Parathyroid adenoma (tissue), 2 donors: ENCODE data around the gene GTF3C4.

ENCODE experiments used
- H2AFZ ChIP-seq: fragments of 300-600 bp; sonication (generic); one replicate; pipeline ENCODE4 v1.7.0; 2017; ENCODE audit warnings: antibody characterized with exemption, mild to moderate bottlenecking
- H3K27ac ChIP-seq: fragments of 300-600 bp; sonication (generic); one replicate; pipeline ENCODE4 v1.7.0; 2017
- H3K27me3 ChIP-seq: fragments of 300-600 bp; sonication (generic); one replicate; pipeline ENCODE4 v1.7.0; 2017; ENCODE audit warnings: low read length; ENCODE audit not compliant: control insufficient read depth, insufficient read depth
- H3K36me3 ChIP-seq: fragments of 300-600 bp; sonication (generic); one replicate; pipeline ENCODE4 v1.7.0; 2017; ENCODE audit warnings: low read length; ENCODE audit not compliant: control insufficient read depth, insufficient read depth
- H3K4me1 ChIP-seq: fragments of 300-600 bp; sonication (generic); one replicate; pipeline ENCODE4 v1.7.0; 2017; ENCODE audit warnings: control low read depth
- H3K4me2 ChIP-seq: fragments of 300-600 bp; sonication (generic); one replicate; pipeline ENCODE4 v1.7.0; 2017; ENCODE audit warnings: low read length
- H3K4me3 ChIP-seq: fragments of 300-600 bp; sonication (generic); one replicate; pipeline ENCODE4 v1.7.0; 2017; ENCODE audit warnings: low read depth, low read length
- H3K79me2 ChIP-seq: fragments of 300-600 bp; sonication (generic); one replicate; pipeline ENCODE4 v1.7.0; 2017; ENCODE audit warnings: control low read depth
- H3K9ac ChIP-seq: fragments of 300-600 bp; sonication (generic); one replicate; pipeline ENCODE4 v1.7.0; 2017; ENCODE audit warnings: mild to moderate bottlenecking
- H3K9me3 ChIP-seq: fragments of 300-600 bp; sonication (generic); one replicate; pipeline ENCODE4 v1.7.0; 2017; ENCODE audit warnings: low read length; ENCODE audit not compliant: control insufficient read depth
- CTCF ChIP-seq: fragments of 300-600 bp; sonication (generic); IDR thresholded peaks from one replicate; pipeline ENCODE4 v1.7.0; 2017; ENCODE audit warnings: antibody characterized with exemption, mild to moderate bottlenecking
- donor health status: primary hyperparathyroidism.

GTF3C4 gene

DNA sequence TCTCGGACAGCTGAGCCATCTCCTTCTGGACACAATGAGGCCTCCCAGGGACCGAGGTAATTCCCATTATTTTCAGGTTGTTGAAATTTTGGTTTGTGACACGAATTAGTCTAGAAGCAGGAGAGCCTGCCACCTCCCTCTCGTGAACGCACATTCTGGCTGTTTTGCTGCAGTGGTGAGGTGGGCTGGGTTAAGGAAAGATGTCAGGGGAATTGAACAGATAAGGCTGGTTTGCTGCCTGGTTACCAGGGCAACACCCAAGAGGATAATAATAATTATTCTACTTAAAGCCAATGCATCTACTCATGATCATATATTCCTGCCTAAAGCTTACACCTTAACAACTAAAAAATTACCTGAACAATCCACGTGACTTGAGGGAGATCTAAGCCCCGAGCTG, 38.6 kb upstream of the GTF3C4 start:
- Histone ChIP-seq H3K4me1 (no peaks in the 10 kb centered on the region), H3K9ac (no peak overlapping the region), H3K4me2 (no peak overlapping the region), H3K4me3 (no peak overlapping the region), H3K27ac (no peak overlapping the region), H3K36me3 (no peaks in the 10 kb centered on the region), H3K79me2 (no peaks in the 10 kb centered on the region), H3K9me3 (no peaks in the 10 kb centered on the region), H3K27me3 (no peaks in the 10 kb centered on the region), H2AFZ (no peak overlapping the region)
- TF ChIP-seq CTCF, result no peak

DNA sequence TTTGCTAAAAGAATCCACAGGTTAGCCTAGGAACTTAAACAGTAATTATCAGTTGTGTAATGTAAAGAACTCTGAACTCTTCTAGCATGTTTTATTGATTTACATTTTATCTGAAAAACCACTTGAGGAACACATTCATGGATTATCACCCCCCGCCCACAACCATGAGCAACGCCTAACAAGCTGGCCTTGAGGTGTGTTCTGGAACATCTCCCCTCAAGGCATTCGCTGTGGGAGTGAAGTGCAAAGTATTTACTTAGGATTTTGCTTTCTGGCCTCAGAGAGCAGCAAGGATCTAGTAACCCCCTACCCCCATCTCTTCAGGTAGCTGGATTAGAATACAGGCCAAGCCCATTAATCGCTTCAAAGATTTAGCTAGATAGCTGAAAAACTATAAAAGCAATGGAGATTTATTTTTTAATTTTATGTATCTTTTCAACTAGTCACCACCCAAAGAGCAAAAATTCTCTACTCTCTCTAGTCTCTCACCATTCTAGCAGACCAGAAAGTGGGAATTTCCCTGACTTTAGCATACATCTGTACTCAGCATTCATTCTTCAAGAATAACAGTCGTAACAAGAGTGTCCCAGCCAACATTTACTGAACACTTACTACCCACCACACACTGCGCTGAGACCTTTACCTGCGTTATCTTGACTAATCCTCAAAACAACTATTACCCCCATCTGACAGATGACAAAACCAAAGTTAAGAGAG, 37.7 kb upstream of the GTF3C4 start:
- no peak overlapping the region for H3K9ac ChIP-seq
- no peaks in the 10 kb centered on the region for H3K27me3 ChIP-seq
- no peaks in the 10 kb centered on the region for H3K9me3 ChIP-seq
- H2AFZ ChIP-seq, result no peak overlapping the region
- no peaks in the 10 kb centered on the region for H3K36me3 ChIP-seq
- no peak for TF ChIP-seq CTCF
- H3K4me3 ChIP-seq, result no peak overlapping the region
- no peak overlapping the region for H3K27ac ChIP-seq
- no peaks in the 10 kb centered on the region for H3K4me1 ChIP-seq
- no peak overlapping the region for H3K4me2 ChIP-seq
- H3K79me2 ChIP-seq, result no peaks in the 10 kb centered on the region

DNA sequence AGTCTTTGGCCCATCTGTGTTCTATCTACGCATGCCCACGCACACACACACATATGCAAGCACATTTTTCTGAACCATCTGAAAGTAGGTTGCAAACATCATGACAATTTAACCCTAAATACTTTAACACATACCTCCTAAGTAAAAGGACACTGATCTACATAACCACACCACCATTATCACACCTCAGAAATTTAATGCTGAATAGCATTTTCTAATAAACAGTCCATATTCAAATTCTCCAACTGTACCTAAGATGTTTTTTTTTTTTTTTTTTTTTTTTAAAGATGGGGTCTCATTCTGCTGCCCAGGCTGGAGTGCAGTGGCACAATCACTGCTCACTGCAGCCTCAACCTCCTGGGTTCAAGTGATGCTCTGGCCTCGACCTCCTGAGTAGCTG, 35.9 kb upstream of the GTF3C4 start:
- H3K36me3 ChIP-seq, result no peaks in the 10 kb centered on the region
- no peak overlapping the region for H3K9ac ChIP-seq
- no peak for TF ChIP-seq CTCF
- H3K4me1 ChIP-seq, result no peaks in the 10 kb centered on the region
- no peak overlapping the region for H3K4me2 ChIP-seq
- H3K27me3 ChIP-seq, result no peaks in the 10 kb centered on the region
- no peak overlapping the region for H2AFZ ChIP-seq
- H3K27ac ChIP-seq, result no peak overlapping the region
- no peaks in the 10 kb centered on the region for H3K79me2 ChIP-seq
- no peak overlapping the region for H3K4me3 ChIP-seq
- no peaks in the 10 kb centered on the region for H3K9me3 ChIP-seq

GRCh38 chr9:132637351-132637750, 32.9 kb upstream of the GTF3C4 start:
- Histone ChIP-seq H3K27ac (no peak overlapping the region), H3K36me3 (no peaks in the 10 kb centered on the region)
- TF ChIP-seq CTCF, result no peak

GRCh38 chr9:132637801-132638200, 32.5 kb upstream of the GTF3C4 start:
- no peak overlapping the region for H3K4me3 ChIP-seq
- TF ChIP-seq CTCF, result no peak
- H3K36me3 ChIP-seq, result no peaks in the 10 kb centered on the region
- H3K9ac ChIP-seq, result no peak overlapping the region
- H3K4me1 ChIP-seq, result no peaks in the 10 kb centered on the region
- no peak overlapping the region for H2AFZ ChIP-seq
- no peaks in the 10 kb centered on the region for H3K27me3 ChIP-seq
- H3K9me3 ChIP-seq, result no peaks in the 10 kb centered on the region
- no peaks in the 10 kb centered on the region for H3K79me2 ChIP-seq
- no peak overlapping the region for H3K4me2 ChIP-seq
- no peak overlapping the region for H3K27ac ChIP-seq

More at GRCh38 chr9:132637351-132637750, 32.9 kb upstream of the GTF3C4 start:
- Histone ChIP-seq H3K27me3 (no peaks in the 10 kb centered on the region), H2AFZ (no peak overlapping the region), H3K4me2 (no peak overlapping the region), H3K4me3 (no peak overlapping the region), H3K79me2 (no peaks in the 10 kb centered on the region), H3K4me1 (no peaks in the 10 kb centered on the region), H3K9ac (no peak overlapping the region), H3K9me3 (no peaks in the 10 kb centered on the region)
